GM08714 (cell line): ENCODE data around the gene MAP3K5.

Experiments
- H3K4me3 ChIP-seq: fragments of 200-500 bp; sonication (Bioruptor generic); 2 replicates; pipeline ENCODE4 v1.5.1; 2014; ENCODE audit warnings: mild to moderate bottlenecking, low read length, inconsistent platforms
- ZNF274 ChIP-seq: IDR thresholded peaks from 2 replicates; pipeline ENCODE4 v1.6.1; 2012; ENCODE audit warnings: mild to moderate bottlenecking, low read depth, low read length

MAP3K5 gene

GRCh38 chr6:136769124-136769523 is 23.2 kb downstream of the MAP3K5 start:
- no peak overlapping the region for H3K4me3 ChIP-seq
- no peak for TF ChIP-seq ZNF274

GRCh38 chr6:136767570-136768309 is 24.5 kb downstream of the MAP3K5 start:
- no peak for TF ChIP-seq ZNF274
- H3K4me3 ChIP-seq, result peak overlapping the region; percentile 40; the same call in 1 of the 2 replicates

- TF ChIP-seq ZNF274, result no peak
- H3K4me3 ChIP-seq, result peak overlapping the region; percentile 40; the same call in 1 of the 2 replicates
These were observed 25.2 kb downstream of the MAP3K5 start for GRCh38 chr6:136767103-136767502.

- H3K4me3 ChIP-seq, result peak overlapping the region; percentile 38; the same call in 1 of the 2 replicates
- TF ChIP-seq ZNF274, result no peak
These were observed 26.0 kb downstream of the MAP3K5 start for GRCh38 chr6:136766274-136766673.

GRCh38 chr6:136764517-136764993 is 27.7 kb downstream of the MAP3K5 start:
- H3K4me3 ChIP-seq, result peak overlapping the region; percentile 51; the same call in 1 of the 2 replicates
- TF ChIP-seq ZNF274, result no peak

- TF ChIP-seq ZNF274, result no peak
- H3K4me3 ChIP-seq, result peak overlapping the region; percentile 51; the same call in 1 of the 2 replicates
These were observed 28.4 kb downstream of the MAP3K5 start for GRCh38 chr6:136763716-136764516.

GRCh38 chr6:136763255-136763654 is 29.0 kb downstream of the MAP3K5 start:
- TF ChIP-seq ZNF274, result no peak
- peak overlapping the region; percentile 51; the same call in 1 of the 2 replicates for H3K4me3 ChIP-seq

- no peak for TF ChIP-seq ZNF274
- peak overlapping the region; percentile 70; the same call in 1 of the 2 replicates for H3K4me3 ChIP-seq
These were observed 30.0 kb downstream of the MAP3K5 start for GRCh38 chr6:136762022-136762975.

GRCh38 chr6:136761227-136761922 is 30.9 kb downstream of the MAP3K5 start:
- H3K4me3 ChIP-seq, result peak overlapping the region; percentile 51; the same call in 1 of the 2 replicates

GRCh38 chr6:136760781-136761180 is 31.5 kb downstream of the MAP3K5 start:
- peak overlapping the region; percentile 0; the same call in 1 of the 2 replicates for H3K4me3 ChIP-seq

More at GRCh38 chr6:136761227-136761922, 30.9 kb downstream of the MAP3K5 start:
- no peak for TF ChIP-seq ZNF274

- no peak for TF ChIP-seq ZNF274
- H3K4me3 ChIP-seq, result no peak overlapping the region
These were observed 35.1 kb downstream of the MAP3K5 start for GRCh38 chr6:136757150-136757549.

- no peak for TF ChIP-seq ZNF274
- H3K4me3 ChIP-seq, result no peak overlapping the region
These were observed 37.5 kb downstream of the MAP3K5 start for GRCh38 chr6:136754820-136755219.

GRCh38 chr6:136753624-136754023 is 38.7 kb downstream of the MAP3K5 start:
- TF ChIP-seq ZNF274, result no peak
- H3K4me3 ChIP-seq, result no peak overlapping the region
